ENCODE measurements around the gene CDR2. TPM values are rescaled to one million over a fixed set of nuclear protein-coding genes. Genes with fewer than 3 reads are reported as not detected.
A peak's percentile ranks its signal among the peaks of the same experiment; 100 is the strongest.

Gene CDR2
- total and polyA plus RNA-seq, 2 of the 13 experiments (the other 11 are each of a cell fraction or from before 2014, with no cell fraction given) = 59.0 to 78.9 TPM

GRCh38 chr16:22297871-22298733, 76.3 kb downstream of the CDR2 start (continued):
- TF ChIP-seq PBX2 (CRISPR knock-in tag; IDR thresholded peaks at IDR 0.05) (no peak; the same call in 1 of the 2 replicates), THAP11 (CRISPR knock-in tag; IDR thresholded peaks at IDR 0.05) (peak; percentile 76), RFX3 (CRISPR knock-in tag; IDR thresholded peaks at IDR 0.05) (0 out of 2 replicates have a peak, but pooled peaks have one; percentile 8), ZNF800 (CRISPR knock-in tag; IDR thresholded peaks at IDR 0.05) (peak; percentile 86; the same call in 1 of the 2 replicates), ARNTL (CRISPR knock-in tag; IDR thresholded peaks at IDR 0.05) (peak; percentile 46; the same call in 1 of the 2 replicates), ESRRA (CRISPR knock-in tag; IDR thresholded peaks at IDR 0.05; ENCODE audit: low read depth) (peak; percentile 37; the same call in 1 of the 2 replicates), HNRNPUL1 (IDR thresholded peaks at IDR 0.05; ENCODE audit: low read depth, low read length) (no peak), MLXIP (CRISPR knock-in tag; IDR thresholded peaks at IDR 0.05; ENCODE audit: borderline replicate concordance) (0 out of 2 replicates have a peak, but pooled peaks have one; percentile 32), ZSCAN9 (CRISPR knock-in tag; IDR thresholded peaks at IDR 0.05; ENCODE audit: borderline replicate concordance) (peak; percentile 49), ZNF407 (CRISPR knock-in tag; IDR thresholded peaks at IDR 0.05; ENCODE audit: not compliant biosample characterization) (no peak), GZF1 (CRISPR knock-in tag; IDR thresholded peaks at IDR 0.05) (peak; percentile 78; the same call in 1 of the 2 replicates), RXRB (CRISPR knock-in tag; IDR thresholded peaks at IDR 0.05; ENCODE audit: borderline replicate concordance) (peak; percentile 74)

Measured in HepG2 (cell line).